Epithelial cell of prostate (primary cell): ENCODE measurements around the gene KIF4B.

Experiments
- DNase-seq: peaks from one replicate; pipeline ENCODE4 v3.0.0-alpha.2; 2011; ENCODE audit warnings: low read depth, low spot score
- H3K27ac ChIP-seq: fragments of 450-650 bp; 2 replicates; pipeline ENCODE4 v1.5.1; 2017; ENCODE audit warnings: mild to moderate bottlenecking

KIF4B gene

GRCh38 chr5:155052532-155052931 lies 39.0 kb downstream of the KIF4B start:
- no peak for DNase-seq
- H3K27ac ChIP-seq, result no peak overlapping the region

DNA sequence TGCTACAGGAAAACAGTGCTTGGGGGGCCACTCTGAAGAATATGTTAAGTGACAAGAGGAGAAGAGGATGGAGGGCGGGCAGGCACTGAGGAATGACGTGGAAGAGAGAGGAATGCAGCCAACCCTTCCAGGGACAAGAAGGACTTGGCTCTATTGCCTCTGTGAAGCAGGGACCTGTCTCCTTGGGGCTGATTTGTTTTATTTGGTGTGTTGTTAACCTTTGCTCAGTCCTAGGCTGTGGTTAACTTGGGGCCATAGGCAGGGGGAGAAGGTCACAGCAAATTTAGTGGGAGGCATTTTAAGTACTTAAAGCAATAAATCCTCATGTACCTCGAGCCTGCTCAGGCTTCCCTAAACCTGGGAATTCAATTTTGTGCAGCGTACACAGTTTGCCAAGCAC lies 39.9 kb downstream of the KIF4B start:
- no peak overlapping the region for H3K27ac ChIP-seq

DNA sequence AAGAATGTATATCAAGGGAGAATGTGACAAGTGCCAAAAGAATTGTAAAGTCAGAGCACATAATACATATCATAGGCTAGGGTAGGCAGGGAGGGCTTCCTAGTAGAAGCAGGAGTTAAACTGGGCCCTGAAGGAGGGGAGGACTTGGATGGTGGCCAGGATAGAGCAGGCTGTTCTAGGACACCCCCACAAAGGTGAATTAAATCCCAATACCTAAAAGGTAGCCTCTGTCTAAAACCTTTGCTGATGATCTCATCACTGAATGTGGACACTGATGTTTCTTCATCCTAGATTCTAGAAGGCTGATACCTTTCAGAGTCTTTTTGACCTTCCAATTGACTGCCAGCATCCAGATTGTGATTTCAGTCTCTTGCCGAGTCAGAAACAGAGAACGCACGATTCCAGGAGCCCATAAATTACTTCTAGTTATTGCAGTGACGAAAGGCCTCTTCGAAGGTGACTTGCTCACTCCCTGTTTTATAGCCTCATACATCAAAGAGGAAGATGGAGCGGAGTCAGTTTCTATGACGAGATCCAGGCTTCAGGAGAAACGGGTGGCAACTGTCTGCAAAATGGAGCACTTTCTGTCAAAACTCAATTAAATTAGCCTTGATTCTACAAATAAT lies 43.2 kb downstream of the KIF4B start:
- no peak overlapping the region for H3K27ac ChIP-seq
- DNase-seq, result no peak

More for the DNA sequence above, 39.9 kb downstream of the KIF4B start:
- no peak for DNase-seq

GRCh38 chr5:155057626-155058025 lies 44.1 kb downstream of the KIF4B start:
- no peak for DNase-seq
- no peak overlapping the region for H3K27ac ChIP-seq

- DNase-seq, result no peak
- H3K27ac ChIP-seq, result no peak overlapping the region
These were observed 51.0 kb downstream of the KIF4B start for GRCh38 chr5:155064580-155064979.

- DNase-seq, result no peak
- H3K27ac ChIP-seq, result no peak overlapping the region
These were observed 53.5 kb downstream of the KIF4B start for GRCh38 chr5:155066886-155067595.
